ENCODE measurements around the gene CCDC172.

The CCDC172 gene

DNA sequence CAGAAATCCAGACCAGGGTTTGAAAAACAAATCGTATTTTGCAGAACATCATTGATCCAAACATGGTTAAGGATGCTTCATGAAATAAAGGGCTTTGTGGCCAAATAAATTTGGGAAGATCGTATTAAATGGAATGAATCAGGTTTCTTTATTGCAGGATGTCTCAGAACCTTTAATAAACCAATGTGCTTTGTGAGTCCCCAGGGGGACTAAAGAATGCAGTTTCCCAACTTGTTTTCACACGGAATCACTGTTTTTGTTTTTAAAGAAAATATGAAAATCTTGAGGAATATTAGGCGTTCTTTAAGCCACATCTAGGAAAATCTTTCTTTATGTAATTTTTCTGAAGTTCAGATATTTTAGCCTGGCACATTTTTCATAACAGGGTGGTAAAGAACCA is 16.8 kb upstream of the CCDC172 start:
- no peak for DNase-seq (ENCODE audit: low read depth in 2 of 2)
- H3K4me3 ChIP-seq (replicated peaks in 1 of 2; ENCODE audit: low read depth in 2 of 2, low read length in 2 of 2), result no peak overlapping the region
- TF ChIP-seq, protein P1, sequence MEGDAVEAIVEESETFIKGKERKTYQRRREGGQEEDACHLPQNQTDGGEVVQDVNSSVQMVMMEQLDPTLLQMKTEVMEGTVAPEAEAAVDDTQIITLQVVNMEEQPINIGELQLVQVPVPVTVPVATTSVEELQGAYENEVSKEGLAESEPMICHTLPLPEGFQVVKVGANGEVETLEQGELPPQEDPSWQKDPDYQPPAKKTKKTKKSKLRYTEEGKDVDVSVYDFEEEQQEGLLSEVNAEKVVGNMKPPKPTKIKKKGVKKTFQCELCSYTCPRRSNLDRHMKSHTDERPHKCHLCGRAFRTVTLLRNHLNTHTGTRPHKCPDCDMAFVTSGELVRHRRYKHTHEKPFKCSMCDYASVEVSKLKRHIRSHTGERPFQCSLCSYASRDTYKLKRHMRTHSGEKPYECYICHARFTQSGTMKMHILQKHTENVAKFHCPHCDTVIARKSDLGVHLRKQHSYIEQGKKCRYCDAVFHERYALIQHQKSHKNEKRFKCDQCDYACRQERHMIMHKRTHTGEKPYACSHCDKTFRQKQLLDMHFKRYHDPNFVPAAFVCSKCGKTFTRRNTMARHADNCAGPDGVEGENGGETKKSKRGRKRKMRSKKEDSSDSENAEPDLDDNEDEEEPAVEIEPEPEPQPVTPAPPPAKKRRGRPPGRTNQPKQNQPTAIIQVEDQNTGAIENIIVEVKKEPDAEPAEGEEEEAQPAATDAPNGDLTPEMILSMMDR (IDR thresholded peaks at IDR 0.05; ENCODE audit: low read depth, low read length), result no peak

GRCh38 chr10:116311016-116311415 is 13.2 kb upstream of the CCDC172 start:
- DNase-seq (ENCODE audit: low read depth in 2 of 2), result no peak
- no peak overlapping the region for H3K4me3 ChIP-seq (replicated peaks in 1 of 2; ENCODE audit: low read depth in 2 of 2, low read length in 2 of 2)
- TF ChIP-seq, protein P1 (IDR thresholded peaks at IDR 0.05; ENCODE audit: low read depth, low read length), result no peak

GRCh38 chr10:116311706-116312490 is 12.3 kb upstream of the CCDC172 start:
- TF ChIP-seq, protein P1 (IDR thresholded peaks at IDR 0.05; ENCODE audit: low read depth, low read length), result no peak
- DNase-seq (ENCODE audit: low read depth in 2 of 2), result no peak
- no peak overlapping the region for H3K4me3 ChIP-seq (replicated peaks in 1 of 2; ENCODE audit: low read depth in 2 of 2, low read length in 2 of 2)

DNA sequence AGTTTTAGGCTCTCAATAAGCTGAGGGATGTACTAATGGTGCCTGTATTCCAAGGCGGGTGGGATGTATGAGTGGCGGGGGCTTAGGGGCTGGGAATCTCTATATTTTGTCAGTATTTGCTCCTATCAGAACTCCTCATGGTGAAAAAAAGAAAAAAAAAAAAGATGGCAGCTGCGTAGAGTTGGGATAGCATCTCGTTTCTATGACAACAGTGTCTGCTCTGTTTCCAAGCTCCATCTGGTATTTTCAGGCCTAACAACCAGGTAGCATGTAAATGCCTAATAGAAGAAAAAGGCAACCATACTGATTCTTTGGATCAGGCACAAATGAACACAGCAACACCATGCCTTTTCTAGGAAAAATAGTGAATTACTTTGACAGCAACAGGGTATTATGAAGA is 11.7 kb upstream of the CCDC172 start:
- TF ChIP-seq, protein P1 (IDR thresholded peaks at IDR 0.05; ENCODE audit: low read depth, low read length), result no peak
- no peak overlapping the region for H3K4me3 ChIP-seq (replicated peaks in 1 of 2; ENCODE audit: low read depth in 2 of 2, low read length in 2 of 2)
- no peak for DNase-seq (ENCODE audit: low read depth in 2 of 2)

- no peak for DNase-seq (ENCODE audit: low read depth in 2 of 2)
- no peak overlapping the region for H3K4me3 ChIP-seq (replicated peaks in 1 of 2; ENCODE audit: low read depth in 2 of 2, low read length in 2 of 2)
- TF ChIP-seq, protein P1 (IDR thresholded peaks at IDR 0.05; ENCODE audit: low read depth, low read length), result no peak
Measured at GRCh38 chr10:116316503-116316902, 7.7 kb upstream of the CCDC172 start.

GRCh38 chr10:116324951-116325635 is 845 bp downstream of the CCDC172 start:
- DNase-seq (ENCODE audit: low read depth in 2 of 2), result no peak
- TF ChIP-seq, protein P1 (IDR thresholded peaks at IDR 0.05; ENCODE audit: low read depth, low read length), result no peak
- no peak overlapping the region for H3K4me3 ChIP-seq (replicated peaks in 1 of 2; ENCODE audit: low read depth in 2 of 2, low read length in 2 of 2)
